Panc1 (cell line): ENCODE results near the gene CYTH3. TPM values are rescaled to one million over a fixed set of nuclear protein-coding genes. Genes with fewer than 3 reads are reported as not detected.
"Not testable (repeated sequence)": the region's sequence is repeated elsewhere in the genome, so short reads cannot be mapped to it uniquely, and the experiment has no call there.

Experiments
- ATAC-seq: fragments of 200-7000 bp; cut with Tn5 transposase; 2 replicates; pipeline ENCODE4 v1.9.1; 2020; ENCODE audit warnings: mild to moderate bottlenecking, moderate library complexity
- BruUV-seq: library from RNA; stranded (reverse); fragments of 400-500 nt; replicated peaks from 2 replicates; lab custom pipeline; 2021; lab: Mats Ljungman, UMichigan
- CTCF ChIA-PET: fragments of 300-600 bp; sonication (Branson Sonifier 250); formaldehyde crosslinking; loops from one replicate; lab custom pipeline; 2022; ENCODE audit warnings: antibody characterized with exemption; lab: Charles Lee
- POLR2A ChIA-PET: fragments of 300-600 bp; sonication (Branson Sonifier 250); formaldehyde crosslinking; loops from one replicate; lab custom pipeline; 2022; ENCODE audit warnings: antibody characterized with exemption; lab: Charles Lee
- DNase-seq: peaks from one replicate; pipeline ENCODE4 v3.0.0-alpha.2; 2010; ENCODE audit warnings: low read depth, low spot score
- H3K27ac ChIP-seq: 2 replicates; pipeline ENCODE4 v1.5.1; 2011; ENCODE audit warnings: mild to moderate bottlenecking, low read length, inconsistent platforms
- H3K27me3 ChIP-seq: fragments of 200-500 bp; sonication (Bioruptor generic); 2 replicates; pipeline ENCODE4 v1.6.0; 2014; ENCODE audit warnings: low read length, inconsistent platforms; ENCODE audit not compliant: control insufficient read depth, insufficient read depth
- H3K36me3 ChIP-seq: fragments of 200-500 bp; sonication (Bioruptor generic); 2 replicates; pipeline ENCODE4 v1.5.1; 2014; ENCODE audit warnings: inconsistent platforms, mild to moderate bottlenecking, low read length, moderate library complexity; ENCODE audit not compliant: control insufficient read depth, insufficient read depth
- H3K4me1 ChIP-seq: 2 replicates; pipeline ENCODE4 v1.5.1; 2011; ENCODE audit warnings: inconsistent platforms, mild to moderate bottlenecking, low read length, moderate library complexity; ENCODE audit not compliant: control insufficient read depth, insufficient read depth
- H3K4me3 ChIP-seq, 2 experiments: 2 replicates each; pipeline ENCODE4 v1.5.1; 2011 to 2012; ENCODE audit warnings: low read depth in 2 of 2, low read length in 2 of 2, mild to moderate bottlenecking in 2 of 2, inconsistent platforms in 1 of 2, moderate library complexity in 1 of 2
- H3K9me3 ChIP-seq: fragments of 200-500 bp; sonication (Bioruptor generic); 2 replicates; pipeline ENCODE4 v1.5.1; 2014; ENCODE audit warnings: low read depth, mild to moderate bottlenecking, inconsistent platforms, low read length, moderate library complexity; ENCODE audit not compliant: control insufficient read depth, insufficient read depth
- POLR2AphosphoS5 ChIP-seq: IDR thresholded peaks from 2 replicates; pipeline ENCODE4 v1.6.1; 2012; ENCODE audit warnings: mild to moderate bottlenecking, low read depth, low read length, moderate library complexity
- SIN3A ChIP-seq: IDR thresholded peaks from 2 replicates; pipeline ENCODE4 v1.6.1; 2012; ENCODE audit warnings: low read depth, mild to moderate bottlenecking, low read length, moderate library complexity, borderline replicate concordance; ENCODE audit not compliant: insufficient read depth
- TCF7L2 ChIP-seq: IDR thresholded peaks from 2 replicates; pipeline ENCODE4 v1.6.1; 2011; ENCODE audit warnings: mild to moderate bottlenecking, low read depth, low read length, inconsistent platforms
- in situ Hi-C: cut with HindIII; loops from 2 replicates; pipeline ENCODE4 v1.10.0; 2016; ENCODE audit warnings: low sequenced_read_pairs, low pct_unique_long_range_greater_than_20kb
- intact Hi-C: fragments of 100-400 bp; cut with micrococcal nuclease; formaldehyde crosslinking; loops from one replicate; pipeline ENCODE4 v1.10.0; 2022; ENCODE audit not compliant: unreplicated experiment
- total RNA-seq: library from RNA; stranded (reverse); gene quantifications from one replicate; pipeline ENCODE4 v1.2.1, GENCODE V29; 2021; ENCODE audit not compliant: unreplicated experiment
- TF ChIP-seq, protein P1 (sequence below), 2 experiments: IDR thresholded peaks; 2 replicates each; pipeline ENCODE4 v1.6.1; 2011 to 2012; ENCODE audit warnings: low read depth in 2 of 2, control low read depth in 1 of 2, low read length in 1 of 2, mild to moderate bottlenecking in 1 of 2, moderate library complexity in 1 of 2; ENCODE audit not compliant: insufficient read depth in 1 of 2
- TF ChIP-seq, protein P2 (sequence below): fragments of 450-650 bp; IDR thresholded peaks from 2 replicates; pipeline ENCODE4 v1.5.1; 2017; ENCODE audit warnings: mild to moderate bottlenecking

CYTH3 gene
- total RNA-seq, 1 experiment from 2014 or later = 35.5 TPM

DNA sequence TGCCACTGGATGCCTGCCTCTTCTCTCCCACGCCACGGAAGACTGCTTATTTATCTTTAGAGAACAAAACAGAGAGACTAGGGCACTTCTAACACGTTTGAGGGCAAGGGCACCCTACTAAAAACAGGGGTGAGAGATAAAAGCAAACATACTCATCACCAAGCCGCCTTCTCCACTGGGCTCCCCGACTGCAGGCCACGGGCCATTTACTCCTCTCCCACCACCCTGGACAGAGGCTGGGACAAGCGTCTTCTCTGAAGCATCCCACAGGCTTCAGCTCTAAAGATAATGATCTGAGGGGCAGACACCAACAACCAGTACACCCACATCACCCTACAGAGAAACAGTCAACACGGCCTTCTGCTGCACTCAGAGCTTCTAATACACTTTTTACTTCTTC is 78.7 kb downstream of the CYTH3 start:
- H3K4me3 ChIP-seq = no peak overlapping the region
- no peak overlapping the region for H3K27ac ChIP-seq
- H3K36me3 ChIP-seq = no peaks in the 10 kb centered on the region
- CTCF ChIA-PET = no interaction called here
- ATAC-seq = no peak
- no peaks in the 10 kb centered on the region for H3K4me1 ChIP-seq
- H3K27me3 ChIP-seq = no peaks in the 10 kb centered on the region
- in situ Hi-C loops (no loop called here), intact Hi-C loops (no loop called here)
- BruUV-seq = no TSS peak
- DNase-seq = no peak
- TF ChIP-seq POLR2AphosphoS5 = no peak
- TF ChIP-seq, protein P1, sequence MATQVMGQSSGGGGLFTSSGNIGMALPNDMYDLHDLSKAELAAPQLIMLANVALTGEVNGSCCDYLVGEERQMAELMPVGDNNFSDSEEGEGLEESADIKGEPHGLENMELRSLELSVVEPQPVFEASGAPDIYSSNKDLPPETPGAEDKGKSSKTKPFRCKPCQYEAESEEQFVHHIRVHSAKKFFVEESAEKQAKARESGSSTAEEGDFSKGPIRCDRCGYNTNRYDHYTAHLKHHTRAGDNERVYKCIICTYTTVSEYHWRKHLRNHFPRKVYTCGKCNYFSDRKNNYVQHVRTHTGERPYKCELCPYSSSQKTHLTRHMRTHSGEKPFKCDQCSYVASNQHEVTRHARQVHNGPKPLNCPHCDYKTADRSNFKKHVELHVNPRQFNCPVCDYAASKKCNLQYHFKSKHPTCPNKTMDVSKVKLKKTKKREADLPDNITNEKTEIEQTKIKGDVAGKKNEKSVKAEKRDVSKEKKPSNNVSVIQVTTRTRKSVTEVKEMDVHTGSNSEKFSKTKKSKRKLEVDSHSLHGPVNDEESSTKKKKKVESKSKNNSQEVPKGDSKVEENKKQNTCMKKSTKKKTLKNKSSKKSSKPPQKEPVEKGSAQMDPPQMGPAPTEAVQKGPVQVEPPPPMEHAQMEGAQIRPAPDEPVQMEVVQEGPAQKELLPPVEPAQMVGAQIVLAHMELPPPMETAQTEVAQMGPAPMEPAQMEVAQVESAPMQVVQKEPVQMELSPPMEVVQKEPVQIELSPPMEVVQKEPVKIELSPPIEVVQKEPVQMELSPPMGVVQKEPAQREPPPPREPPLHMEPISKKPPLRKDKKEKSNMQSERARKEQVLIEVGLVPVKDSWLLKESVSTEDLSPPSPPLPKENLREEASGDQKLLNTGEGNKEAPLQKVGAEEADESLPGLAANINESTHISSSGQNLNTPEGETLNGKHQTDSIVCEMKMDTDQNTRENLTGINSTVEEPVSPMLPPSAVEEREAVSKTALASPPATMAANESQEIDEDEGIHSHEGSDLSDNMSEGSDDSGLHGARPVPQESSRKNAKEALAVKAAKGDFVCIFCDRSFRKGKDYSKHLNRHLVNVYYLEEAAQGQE (IDR thresholded peaks at IDR 0.05; ENCODE audit: insufficient read depth in 1 of 2, low read depth in 2 of 2, low read length in 1 of 2) = no peak
- TF ChIP-seq, protein P2, sequence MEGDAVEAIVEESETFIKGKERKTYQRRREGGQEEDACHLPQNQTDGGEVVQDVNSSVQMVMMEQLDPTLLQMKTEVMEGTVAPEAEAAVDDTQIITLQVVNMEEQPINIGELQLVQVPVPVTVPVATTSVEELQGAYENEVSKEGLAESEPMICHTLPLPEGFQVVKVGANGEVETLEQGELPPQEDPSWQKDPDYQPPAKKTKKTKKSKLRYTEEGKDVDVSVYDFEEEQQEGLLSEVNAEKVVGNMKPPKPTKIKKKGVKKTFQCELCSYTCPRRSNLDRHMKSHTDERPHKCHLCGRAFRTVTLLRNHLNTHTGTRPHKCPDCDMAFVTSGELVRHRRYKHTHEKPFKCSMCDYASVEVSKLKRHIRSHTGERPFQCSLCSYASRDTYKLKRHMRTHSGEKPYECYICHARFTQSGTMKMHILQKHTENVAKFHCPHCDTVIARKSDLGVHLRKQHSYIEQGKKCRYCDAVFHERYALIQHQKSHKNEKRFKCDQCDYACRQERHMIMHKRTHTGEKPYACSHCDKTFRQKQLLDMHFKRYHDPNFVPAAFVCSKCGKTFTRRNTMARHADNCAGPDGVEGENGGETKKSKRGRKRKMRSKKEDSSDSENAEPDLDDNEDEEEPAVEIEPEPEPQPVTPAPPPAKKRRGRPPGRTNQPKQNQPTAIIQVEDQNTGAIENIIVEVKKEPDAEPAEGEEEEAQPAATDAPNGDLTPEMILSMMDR = no peak
- TF ChIP-seq SIN3A = no peak
- no peak for TF ChIP-seq TCF7L2
- no peaks in the 10 kb centered on the region for H3K9me3 ChIP-seq
- POLR2A ChIA-PET = no interaction called here

DNA sequence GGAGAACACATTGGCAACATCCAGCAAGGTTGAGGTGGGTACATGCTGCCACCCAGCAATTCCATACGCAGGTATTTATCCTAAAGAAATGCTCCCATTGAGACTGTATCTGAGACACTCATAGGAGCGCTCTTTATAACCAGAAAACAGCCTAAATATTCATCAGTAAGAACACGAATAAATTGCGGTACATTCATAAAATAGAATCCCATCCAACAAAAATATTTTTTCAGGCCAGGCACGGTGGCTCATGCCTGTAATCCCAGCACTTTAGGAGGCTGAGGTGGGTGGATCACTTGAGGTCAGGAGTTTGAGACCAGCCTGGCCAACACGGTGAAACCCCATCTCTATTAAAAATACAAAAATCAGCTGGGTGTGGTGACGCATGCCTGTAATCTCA is 81.9 kb downstream of the CYTH3 start:
- POLR2A ChIA-PET, in situ Hi-C loops, intact Hi-C loops, H3K36me3 ChIP-seq, H3K27me3 ChIP-seq, CTCF ChIA-PET, DNase-seq, ATAC-seq, H3K9me3 ChIP-seq, H3K27ac ChIP-seq, BruUV-seq, H3K4me3 ChIP-seq, H3K4me1 ChIP-seq: not testable (repeated sequence)

DNA sequence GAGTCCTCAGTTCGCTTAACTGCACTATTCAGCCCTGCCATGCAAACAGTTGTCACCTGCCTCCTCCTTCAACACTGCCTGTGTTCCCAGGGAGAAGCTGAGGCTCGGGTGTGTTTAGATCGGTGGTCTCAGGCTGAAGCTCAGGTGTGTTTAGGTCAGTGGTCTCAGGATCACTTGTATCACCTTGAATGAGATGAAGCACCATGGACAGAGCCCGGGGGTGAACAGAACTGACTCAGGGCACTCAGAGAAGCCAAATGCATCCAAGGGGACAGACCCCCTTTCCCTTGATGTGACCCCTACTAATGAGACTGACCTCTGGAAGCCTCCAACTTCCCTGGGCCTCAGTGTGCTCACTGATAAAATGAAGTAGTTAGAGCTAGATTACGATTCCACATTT is 84.0 kb downstream of the CYTH3 start:
- in situ Hi-C loops (no loop called here), intact Hi-C loops (no loop called here)
- TF ChIP-seq POLR2AphosphoS5 = no peak
- TF ChIP-seq, protein P1 (IDR thresholded peaks at IDR 0.05; ENCODE audit: insufficient read depth in 1 of 2, low read depth in 2 of 2, low read length in 1 of 2) = peak; percentile 78 to 83
- no peak for TF ChIP-seq SIN3A
- Histone ChIP-seq H3K4me3 (no peak overlapping the region), H3K9me3 (no peaks in the 10 kb centered on the region), H3K4me1 (no peaks in the 10 kb centered on the region), H3K36me3 (no peaks in the 10 kb centered on the region), H3K27me3 (no peaks in the 10 kb centered on the region), H3K27ac (no peak overlapping the region)
- no TSS peak for BruUV-seq
- ATAC-seq = no peak
- POLR2A ChIA-PET = interaction anchor here (0.7 kb wide), 1 partner anchor 21 kb away, joined by 5 read pairs; no protein-coding TSS in a partner anchor
- DNase-seq = no peak
- CTCF ChIA-PET = interaction anchor here (0.6 kb wide), 1 partner anchor 82 kb away, joined by 3 read pairs; no protein-coding TSS in a partner anchor
